GM12865 (cell line): ENCODE results near the gene EDAR.

Experiments
- DNase-seq: peaks from one replicate; pipeline ENCODE4 v3.0.0; 2010; ENCODE audit warnings: low read depth
- H3K4me3 ChIP-seq: 2 replicates; pipeline ENCODE4 v1.5.1; 2011; ENCODE audit warnings: mild to moderate bottlenecking, low read depth, low read length, control low read depth
- TF ChIP-seq, protein P1 (sequence below): IDR thresholded peaks from 2 replicates; pipeline ENCODE4 v1.5.1; 2011; ENCODE audit warnings: low read length, control low read depth, low read depth, inconsistent platforms; ENCODE audit not compliant: insufficient read depth; ENCODE audit errors: missing control alignments

The EDAR gene

GRCh38 chr2:109028738-109029489 lies 39.9 kb upstream of the EDAR start:
- no peak overlapping the region for H3K4me3 ChIP-seq
- TF ChIP-seq, protein P1, sequence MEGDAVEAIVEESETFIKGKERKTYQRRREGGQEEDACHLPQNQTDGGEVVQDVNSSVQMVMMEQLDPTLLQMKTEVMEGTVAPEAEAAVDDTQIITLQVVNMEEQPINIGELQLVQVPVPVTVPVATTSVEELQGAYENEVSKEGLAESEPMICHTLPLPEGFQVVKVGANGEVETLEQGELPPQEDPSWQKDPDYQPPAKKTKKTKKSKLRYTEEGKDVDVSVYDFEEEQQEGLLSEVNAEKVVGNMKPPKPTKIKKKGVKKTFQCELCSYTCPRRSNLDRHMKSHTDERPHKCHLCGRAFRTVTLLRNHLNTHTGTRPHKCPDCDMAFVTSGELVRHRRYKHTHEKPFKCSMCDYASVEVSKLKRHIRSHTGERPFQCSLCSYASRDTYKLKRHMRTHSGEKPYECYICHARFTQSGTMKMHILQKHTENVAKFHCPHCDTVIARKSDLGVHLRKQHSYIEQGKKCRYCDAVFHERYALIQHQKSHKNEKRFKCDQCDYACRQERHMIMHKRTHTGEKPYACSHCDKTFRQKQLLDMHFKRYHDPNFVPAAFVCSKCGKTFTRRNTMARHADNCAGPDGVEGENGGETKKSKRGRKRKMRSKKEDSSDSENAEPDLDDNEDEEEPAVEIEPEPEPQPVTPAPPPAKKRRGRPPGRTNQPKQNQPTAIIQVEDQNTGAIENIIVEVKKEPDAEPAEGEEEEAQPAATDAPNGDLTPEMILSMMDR: no peak
- DNase-seq: no peak

GRCh38 chr2:109028277-109028676 lies 39.3 kb upstream of the EDAR start:
- DNase-seq: no peak
- no peak overlapping the region for H3K4me3 ChIP-seq
- TF ChIP-seq, protein P1: no peak

DNA sequence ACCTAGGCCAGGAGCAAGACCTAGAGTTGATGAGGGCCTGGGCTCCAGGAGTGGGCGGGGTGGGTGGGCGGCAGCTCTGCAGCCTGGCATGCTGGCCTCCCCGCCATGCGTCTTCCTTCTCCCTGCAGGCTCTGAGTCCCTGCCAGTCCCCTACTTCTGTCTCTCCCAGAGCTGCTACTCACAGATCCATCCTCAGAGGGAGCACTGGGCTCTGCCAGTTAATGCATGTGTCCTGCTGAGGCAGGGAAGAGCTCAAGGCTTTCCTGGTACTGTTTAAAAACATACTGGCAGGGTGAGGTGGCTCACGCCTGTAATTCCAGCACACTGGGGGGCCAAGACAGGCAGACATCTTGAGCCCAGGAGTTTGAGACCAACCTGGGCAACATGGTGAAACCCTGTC lies 38.7 kb upstream of the EDAR start:
- H3K4me3 ChIP-seq: no peak overlapping the region
- TF ChIP-seq, protein P1: no peak
- DNase-seq: no peak

GRCh38 chr2:109024477-109024876 lies 35.5 kb upstream of the EDAR start:
- no peak for DNase-seq
- H3K4me3 ChIP-seq: no peak overlapping the region
- TF ChIP-seq, protein P1: no peak

- no peak overlapping the region for H3K4me3 ChIP-seq
- TF ChIP-seq, protein P1: no peak
- no peak for DNase-seq
Observed at GRCh38 chr2:109021895-109022300, 32.9 kb upstream of the EDAR start.

DNA sequence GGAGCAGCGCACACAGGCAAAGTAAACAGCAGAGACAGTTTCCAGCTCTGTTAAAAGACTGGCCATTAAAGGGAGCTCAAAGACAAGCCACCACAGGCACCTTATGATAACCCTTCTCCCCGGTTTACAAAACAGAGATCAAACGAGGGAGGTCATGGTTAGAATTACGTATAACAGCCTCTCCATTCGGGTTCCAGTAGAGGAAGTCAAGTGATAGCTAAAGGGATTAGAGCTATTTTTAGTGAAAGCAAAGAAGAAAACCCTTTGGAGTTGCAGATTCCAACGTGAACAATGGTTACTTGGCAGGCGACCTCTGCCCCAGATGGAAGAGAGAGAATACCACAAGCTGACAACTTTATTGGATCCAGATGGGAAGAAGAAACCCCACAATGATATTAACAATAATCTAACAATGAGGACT lies 31.2 kb upstream of the EDAR start:
- no peak overlapping the region for H3K4me3 ChIP-seq
- no peak for DNase-seq
- TF ChIP-seq, protein P1: no peak

DNA sequence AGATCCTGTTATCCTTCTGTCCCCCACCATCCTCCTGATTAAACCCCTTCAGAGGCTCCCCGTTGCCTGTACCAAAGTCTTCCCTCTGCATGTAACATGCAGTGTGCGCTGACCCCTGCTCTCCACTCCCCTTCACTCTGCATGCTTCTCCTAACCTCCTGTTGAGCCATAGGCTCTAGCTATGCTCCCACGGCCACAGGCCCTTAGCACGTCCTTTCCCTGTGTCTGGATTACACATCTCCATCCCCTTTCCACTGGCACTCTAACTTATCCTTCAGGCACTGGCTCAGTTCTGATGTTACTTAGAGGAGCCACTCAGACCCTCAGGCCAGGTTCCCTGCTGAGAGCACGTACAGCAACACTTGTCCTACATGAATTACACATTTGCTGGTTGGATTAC lies 29.4 kb upstream of the EDAR start:
- no peak for DNase-seq
- TF ChIP-seq, protein P1: no peak
- no peak overlapping the region for H3K4me3 ChIP-seq
